Activated CD4-positive, alpha-beta T cell treated with anti-CD3 and anti-CD28 coated beads for 48 hours (primary cell): ENCODE measurements around the gene VGLL3.

Experiments used
- DNase-seq: peaks from one replicate; pipeline ENCODE4 v3.0.0-alpha.2; 2020

VGLL3 gene

DNA sequence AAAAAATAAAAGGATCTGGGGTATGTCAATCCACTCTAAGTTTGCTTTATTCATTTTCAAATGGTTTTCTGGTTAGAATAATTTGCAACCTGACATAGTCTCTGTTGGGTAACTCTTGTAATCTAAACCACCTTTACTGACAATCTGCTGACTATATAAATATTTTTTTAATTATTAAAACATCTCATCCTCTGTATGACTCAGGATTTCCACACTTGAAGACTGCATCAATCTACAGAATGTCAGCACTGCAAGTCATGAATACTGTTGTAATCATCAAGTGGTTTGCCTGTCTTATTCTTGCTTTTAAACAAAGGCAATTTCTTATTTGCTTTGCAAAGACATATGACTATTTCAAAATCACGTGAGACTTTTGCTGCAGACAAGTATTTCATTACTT, 42.1 kb downstream of the VGLL3 start:
- DNase-seq = no peak

- no peak for DNase-seq
These were observed 48.7 kb downstream of the VGLL3 start for GRCh38 chr3:86942206-86942605.

- DNase-seq = no peak
These were observed 52.4 kb downstream of the VGLL3 start for GRCh38 chr3:86938416-86939105.

- DNase-seq = no peak
These were observed 53.6 kb downstream of the VGLL3 start for GRCh38 chr3:86937306-86937791.

- no peak for DNase-seq
These were observed 56.1 kb downstream of the VGLL3 start for GRCh38 chr3:86934851-86935250.

DNA sequence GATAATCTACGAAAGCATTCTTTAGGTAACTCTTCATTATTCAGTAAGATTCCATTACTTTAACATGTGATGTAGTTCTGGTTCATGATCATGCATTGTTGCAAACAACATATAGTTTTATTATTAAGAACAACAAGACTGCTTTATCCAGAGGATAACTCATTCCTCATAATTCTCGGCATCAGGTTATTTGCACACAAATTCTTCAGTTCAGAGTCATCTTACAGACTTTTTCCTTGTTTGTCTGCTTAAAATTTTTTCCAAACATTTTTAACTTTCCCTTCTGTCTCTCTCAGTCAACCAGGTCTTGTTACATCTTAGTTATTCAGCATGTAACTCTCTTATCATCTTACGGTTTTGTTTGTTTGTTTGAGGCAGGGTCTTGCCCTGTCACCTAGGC, 60.1 kb downstream of the VGLL3 start:
- no peak for DNase-seq

- DNase-seq = no peak
These were observed 60.8 kb downstream of the VGLL3 start for GRCh38 chr3:86930181-86930580.

DNA sequence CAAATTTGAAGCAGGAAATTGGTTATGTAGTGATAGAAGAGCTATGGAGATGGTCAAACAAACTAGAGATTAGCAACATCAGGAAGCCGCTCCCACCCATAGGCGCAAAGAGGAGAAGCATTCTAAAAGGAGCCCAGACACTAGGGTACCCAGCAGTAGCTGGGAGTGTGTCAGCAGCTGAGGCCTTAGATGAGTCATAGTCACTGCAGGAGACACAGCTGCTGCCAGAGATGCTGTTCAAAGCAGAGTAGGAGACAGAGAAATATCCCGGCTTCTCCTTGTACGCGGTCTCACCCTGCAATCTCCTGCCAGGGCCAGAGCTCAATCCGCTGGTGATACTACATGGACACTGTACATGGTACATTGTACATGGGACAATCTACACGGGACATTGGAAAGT, 61.9 kb downstream of the VGLL3 start:
- no peak for DNase-seq

- DNase-seq = no peak
These were observed 67.9 kb downstream of the VGLL3 start for GRCh38 chr3:86923071-86923491.

GRCh38 chr3:86921971-86922680, 68.8 kb downstream of the VGLL3 start:
- no peak for DNase-seq

DNA sequence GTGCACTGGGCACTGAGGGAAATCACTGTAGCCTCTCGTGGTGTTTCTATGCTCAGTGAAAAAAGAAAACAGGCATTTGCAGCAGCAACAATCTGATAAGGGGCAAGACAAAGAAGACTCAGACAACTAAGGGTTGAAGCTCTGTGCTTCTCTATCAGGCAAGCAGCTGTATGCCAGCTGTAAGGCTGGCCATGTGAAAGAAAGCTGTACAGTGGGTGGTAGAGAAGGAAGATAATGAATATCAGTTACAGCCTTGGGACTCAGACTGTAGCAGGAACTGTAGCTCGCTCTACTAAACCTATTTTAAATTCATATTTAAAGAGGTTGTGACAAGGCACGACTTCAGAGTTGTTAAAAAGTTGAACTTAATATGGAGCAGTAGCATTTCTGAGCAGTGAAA, 76.3 kb downstream of the VGLL3 start:
- no peak for DNase-seq

- DNase-seq = no peak
These were observed 77.8 kb downstream of the VGLL3 start for GRCh38 chr3:86913160-86913559.

DNA sequence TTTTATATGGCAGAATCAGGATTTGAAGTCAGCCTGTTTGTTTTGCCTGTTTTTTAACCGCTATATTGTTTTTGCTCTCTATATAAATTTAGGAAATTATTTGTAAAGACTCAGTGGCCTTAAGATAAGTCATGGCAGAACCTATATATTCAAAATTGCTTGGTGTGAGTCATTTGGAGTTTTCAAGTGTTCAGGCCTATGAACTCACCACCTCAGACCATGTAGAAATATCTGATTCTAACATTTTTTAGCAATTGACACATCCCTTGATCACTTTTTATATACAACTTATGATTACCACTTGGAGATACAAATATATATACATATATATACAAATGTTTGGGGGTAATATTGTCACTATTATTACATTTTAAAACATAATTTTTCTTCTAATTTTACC, 95.7 kb downstream of the VGLL3 start:
- DNase-seq = no peak

DNA sequence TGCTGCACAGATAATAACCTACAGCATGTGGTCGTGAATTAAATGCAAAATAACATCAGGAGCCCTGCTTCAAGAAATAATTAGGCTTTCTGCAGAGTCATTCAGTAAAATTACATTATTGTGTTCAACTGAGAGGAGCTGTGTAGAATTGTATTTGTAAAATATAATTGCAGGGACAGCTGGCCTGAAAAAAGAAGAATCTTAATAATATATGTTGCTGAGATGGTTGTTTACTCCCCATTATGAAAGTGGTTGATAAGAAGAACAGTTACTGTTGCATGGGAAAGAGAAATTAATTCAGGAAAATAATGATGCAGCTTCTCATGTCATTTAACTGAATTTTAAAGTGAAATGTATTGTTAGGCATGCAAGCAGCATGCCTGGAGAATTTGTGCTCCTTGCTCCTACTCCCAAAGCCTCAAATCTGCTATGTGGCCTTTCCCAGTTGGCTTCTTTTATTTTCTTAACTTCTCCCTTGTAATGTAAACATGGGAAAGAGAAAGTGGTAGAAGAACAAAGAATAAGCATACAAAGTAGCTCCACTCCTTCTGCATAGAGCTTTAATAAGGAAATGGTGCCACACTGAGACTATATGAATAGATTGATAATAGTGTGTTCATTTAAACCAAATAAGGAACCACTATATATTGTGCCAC, 100.1 kb downstream of the VGLL3 start:
- DNase-seq = no peak
